ENCODE results near the gene CCNJ.

Gene CCNJ

GRCh38 chr10:96073722-96074121 lies 30.3 kb downstream of the CCNJ start:
- Mint-ChIP-seq H3K4me1 (peaks cover 8% of the 10 kb centered on the region), H3K27ac (ENCODE audit: low read depth) (no peak overlapping the region), H3K9me3 (no peaks in the 10 kb centered on the region), H3K36me3 (ENCODE audit: insufficient read depth) (no peaks in the 10 kb centered on the region), H3K27me3 (no peaks in the 10 kb centered on the region), H3K4me3 (no peak overlapping the region)
- ATAC-seq (replicated peaks; ENCODE audit: extremely low read depth, poor library complexity, severe bottlenecking) (no peak), DNase-seq (ENCODE audit: low spot score in 2 of 2) (no peak)

GRCh38 chr10:96074776-96075175 lies 31.4 kb downstream of the CCNJ start:
- H3K9me3 Mint-ChIP-seq, result no peaks in the 10 kb centered on the region
- no peaks in the 10 kb centered on the region for H3K36me3 Mint-ChIP-seq (ENCODE audit: insufficient read depth)
- no peak overlapping the region for H3K4me3 Mint-ChIP-seq
- DNase-seq (ENCODE audit: low spot score in 2 of 2) (no peak), ATAC-seq (replicated peaks; ENCODE audit: extremely low read depth, poor library complexity, severe bottlenecking) (no peak)
- H3K4me1 Mint-ChIP-seq, result peaks cover 8% of the 10 kb centered on the region
- H3K27me3 Mint-ChIP-seq, result no peaks in the 10 kb centered on the region
- H3K27ac Mint-ChIP-seq (ENCODE audit: low read depth), result no peak overlapping the region

GRCh38 chr10:96075977-96076376 lies 32.6 kb downstream of the CCNJ start:
- H3K9me3 Mint-ChIP-seq, result no peaks in the 10 kb centered on the region
- no peak overlapping the region for H3K4me3 Mint-ChIP-seq
- H3K27ac Mint-ChIP-seq (ENCODE audit: low read depth), result no peak overlapping the region
- no peaks in the 10 kb centered on the region for H3K27me3 Mint-ChIP-seq
- DNase-seq (ENCODE audit: low spot score in 2 of 2), result no peak
- ATAC-seq (replicated peaks; ENCODE audit: extremely low read depth, poor library complexity, severe bottlenecking), result no peak
- no peaks in the 10 kb centered on the region for H3K36me3 Mint-ChIP-seq (ENCODE audit: insufficient read depth)
- peaks cover 8% of the 10 kb centered on the region for H3K4me1 Mint-ChIP-seq

GRCh38 chr10:96077156-96077555 lies 33.8 kb downstream of the CCNJ start:
- ATAC-seq (replicated peaks; ENCODE audit: extremely low read depth, poor library complexity, severe bottlenecking) (no peak), DNase-seq (ENCODE audit: low spot score in 2 of 2) (no peak)
- Mint-ChIP-seq H3K9me3 (no peaks in the 10 kb centered on the region), H3K4me1 (peaks cover 8% of the 10 kb centered on the region), H3K4me3 (no peak overlapping the region), H3K27ac (ENCODE audit: low read depth) (no peak overlapping the region), H3K27me3 (no peaks in the 10 kb centered on the region), H3K36me3 (ENCODE audit: insufficient read depth) (no peaks in the 10 kb centered on the region)

GRCh38 chr10:96082153-96082552 lies 38.8 kb downstream of the CCNJ start:
- Mint-ChIP-seq H3K36me3 (ENCODE audit: insufficient read depth) (peaks cover 6% of the 10 kb centered on the region), H3K4me3 (no peak overlapping the region), H3K27ac (ENCODE audit: low read depth) (no peak overlapping the region), H3K4me1 (no peaks in the 10 kb centered on the region), H3K27me3 (no peaks in the 10 kb centered on the region), H3K9me3 (no peaks in the 10 kb centered on the region)
- ATAC-seq (replicated peaks; ENCODE audit: extremely low read depth, poor library complexity, severe bottlenecking) (no peak), DNase-seq (ENCODE audit: low spot score in 2 of 2) (no peak)

- DNase-seq (ENCODE audit: low spot score in 2 of 2), result no peak
- no peak for ATAC-seq (replicated peaks; ENCODE audit: extremely low read depth, poor library complexity, severe bottlenecking)
- Mint-ChIP-seq H3K4me3 (no peak overlapping the region), H3K4me1 (no peaks in the 10 kb centered on the region), H3K9me3 (no peaks in the 10 kb centered on the region), H3K27me3 (no peaks in the 10 kb centered on the region), H3K27ac (ENCODE audit: low read depth) (no peak overlapping the region), H3K36me3 (ENCODE audit: insufficient read depth) (peaks cover 6% of the 10 kb centered on the region)
These were observed 39.4 kb downstream of the CCNJ start for GRCh38 chr10:96082748-96083147.

- H3K27ac Mint-ChIP-seq (ENCODE audit: low read depth), result peak overlapping the region; percentile 98
- no peak for ATAC-seq (replicated peaks; ENCODE audit: extremely low read depth, poor library complexity, severe bottlenecking)
- H3K27me3 Mint-ChIP-seq, result peaks cover 27% of the 10 kb centered on the region
- DNase-seq (ENCODE audit: low spot score in 2 of 2), result no peak
- peaks cover 6% of the 10 kb centered on the region for H3K9me3 Mint-ChIP-seq
- H3K36me3 Mint-ChIP-seq (ENCODE audit: insufficient read depth), result peaks cover 15% of the 10 kb centered on the region
- peak overlapping the region; percentile 90 for H3K4me3 Mint-ChIP-seq
- H3K4me1 Mint-ChIP-seq, result peaks cover 10% of the 10 kb centered on the region
These were observed 45.7 kb downstream of the CCNJ start for GRCh38 chr10:96089116-96089515.

- ATAC-seq (replicated peaks; ENCODE audit: extremely low read depth, poor library complexity, severe bottlenecking), result peak; percentile 91
- Mint-ChIP-seq H3K9me3 (peaks cover 6% of the 10 kb centered on the region), H3K36me3 (ENCODE audit: insufficient read depth) (peaks cover 13% of the 10 kb centered on the region), H3K4me3 (peak overlapping the region; percentile 90), H3K27ac (ENCODE audit: low read depth) (peak overlapping the region; percentile 98), H3K27me3 (peaks cover 35% of the 10 kb centered on the region), H3K4me1 (peaks cover 10% of the 10 kb centered on the region)
- peak; percentile 87 to 91 for DNase-seq (ENCODE audit: low spot score in 2 of 2)
These were observed 46.5 kb downstream of the CCNJ start for GRCh38 chr10:96089670-96090462.

GRCh38 chr10:96090463-96090800 lies 47.0 kb downstream of the CCNJ start:
- Mint-ChIP-seq H3K4me1 (peaks cover 10% of the 10 kb centered on the region), H3K9me3 (peaks cover 6% of the 10 kb centered on the region), H3K27me3 (peaks cover 40% of the 10 kb centered on the region), H3K27ac (ENCODE audit: low read depth) (peak overlapping the region; percentile 98), H3K36me3 (ENCODE audit: insufficient read depth) (peaks cover 13% of the 10 kb centered on the region), H3K4me3 (peak overlapping the region; percentile 90)
- ATAC-seq (replicated peaks; ENCODE audit: extremely low read depth, poor library complexity, severe bottlenecking) (no peak), DNase-seq (ENCODE audit: low spot score in 2 of 2) (no peak)

- ATAC-seq (replicated peaks; ENCODE audit: extremely low read depth, poor library complexity, severe bottlenecking) (no peak), DNase-seq (ENCODE audit: low spot score in 2 of 2) (no peak)
- Mint-ChIP-seq H3K9me3 (peaks cover 6% of the 10 kb centered on the region), H3K4me1 (peaks cover 10% of the 10 kb centered on the region), H3K4me3 (no peak overlapping the region), H3K27ac (ENCODE audit: low read depth) (no peak overlapping the region), H3K36me3 (ENCODE audit: insufficient read depth) (peaks cover 13% of the 10 kb centered on the region), H3K27me3 (peaks cover 68% of the 10 kb centered on the region)
These were observed 49.8 kb downstream of the CCNJ start for GRCh38 chr10:96092999-96093767.

GRCh38 chr10:96093948-96094347 lies 50.6 kb downstream of the CCNJ start:
- H3K4me3 Mint-ChIP-seq, result no peak overlapping the region
- no peak overlapping the region for H3K27ac Mint-ChIP-seq (ENCODE audit: low read depth)
- peaks cover 13% of the 10 kb centered on the region for H3K36me3 Mint-ChIP-seq (ENCODE audit: insufficient read depth)
- H3K27me3 Mint-ChIP-seq, result peaks cover 75% of the 10 kb centered on the region
- DNase-seq (ENCODE audit: low spot score in 2 of 2), result no peak
- no peak for ATAC-seq (replicated peaks; ENCODE audit: extremely low read depth, poor library complexity, severe bottlenecking)
- peaks cover 10% of the 10 kb centered on the region for H3K4me1 Mint-ChIP-seq
- H3K9me3 Mint-ChIP-seq, result peaks cover 6% of the 10 kb centered on the region

- Mint-ChIP-seq H3K4me3 (no peak overlapping the region), H3K27me3 (peaks cover 100% of the 10 kb centered on the region), H3K9me3 (peaks cover 6% of the 10 kb centered on the region), H3K4me1 (no peaks in the 10 kb centered on the region), H3K27ac (ENCODE audit: low read depth) (no peak overlapping the region), H3K36me3 (ENCODE audit: insufficient read depth) (no peaks in the 10 kb centered on the region)
- no peak for ATAC-seq (replicated peaks; ENCODE audit: extremely low read depth, poor library complexity, severe bottlenecking)
- DNase-seq (ENCODE audit: low spot score in 2 of 2), result no peak
These were observed 53.6 kb downstream of the CCNJ start for GRCh38 chr10:96096958-96097357.

- H3K36me3 Mint-ChIP-seq (ENCODE audit: insufficient read depth), result no peaks in the 10 kb centered on the region
- H3K27me3 Mint-ChIP-seq, result peaks cover 100% of the 10 kb centered on the region
- no peak overlapping the region for H3K27ac Mint-ChIP-seq (ENCODE audit: low read depth)
- DNase-seq (ENCODE audit: low spot score in 2 of 2) (no peak), ATAC-seq (replicated peaks; ENCODE audit: extremely low read depth, poor library complexity, severe bottlenecking) (no peak)
- H3K4me1 Mint-ChIP-seq, result no peaks in the 10 kb centered on the region
- H3K4me3 Mint-ChIP-seq, result no peak overlapping the region
- H3K9me3 Mint-ChIP-seq, result peaks cover 3% of the 10 kb centered on the region
These were observed 54.5 kb downstream of the CCNJ start for GRCh38 chr10:96097865-96098264.
